ENCODE measurements around the gene SGCA. TPM values are rescaled to one million over a fixed set of nuclear protein-coding genes. Genes with fewer than 3 reads are reported as not detected.

Gene SGCA
- total RNA-seq, 4 donors from 2014 or later: 1.9 to 15.1 (median 6.9) TPM

DNA sequence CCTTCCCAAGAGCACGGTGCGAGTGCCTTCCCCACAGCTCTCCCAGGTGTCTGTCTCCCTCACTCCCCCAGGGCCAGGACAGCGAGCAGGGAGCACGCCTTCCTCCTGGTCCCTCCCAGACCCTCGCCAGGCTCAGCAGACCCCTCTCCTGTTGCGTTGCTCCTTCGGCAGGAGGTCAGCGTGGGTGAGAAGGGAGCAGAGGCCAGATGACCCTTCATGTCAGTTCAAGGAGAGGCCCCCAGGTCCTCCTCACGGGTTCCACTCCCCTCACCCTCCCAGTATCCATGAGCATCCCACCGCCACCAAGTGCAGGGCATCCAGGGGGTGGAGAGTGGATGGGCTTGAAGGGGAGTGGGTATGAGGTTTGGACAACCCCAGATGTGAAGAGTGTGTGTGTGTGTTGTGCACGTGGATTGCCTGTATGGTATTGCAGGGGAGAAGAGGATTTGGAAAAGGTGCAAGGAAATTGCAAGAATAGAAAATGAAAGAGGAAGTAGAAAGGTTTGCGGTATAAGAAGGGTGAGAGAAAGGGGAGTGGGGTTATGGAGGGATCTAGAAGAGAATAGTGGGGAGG, 17.7 kb downstream of the SGCA start:
- 36 to 40% methylated on average over 5 to 6 of the region's 12 CpGs for WGBS, 2 donors

DNA sequence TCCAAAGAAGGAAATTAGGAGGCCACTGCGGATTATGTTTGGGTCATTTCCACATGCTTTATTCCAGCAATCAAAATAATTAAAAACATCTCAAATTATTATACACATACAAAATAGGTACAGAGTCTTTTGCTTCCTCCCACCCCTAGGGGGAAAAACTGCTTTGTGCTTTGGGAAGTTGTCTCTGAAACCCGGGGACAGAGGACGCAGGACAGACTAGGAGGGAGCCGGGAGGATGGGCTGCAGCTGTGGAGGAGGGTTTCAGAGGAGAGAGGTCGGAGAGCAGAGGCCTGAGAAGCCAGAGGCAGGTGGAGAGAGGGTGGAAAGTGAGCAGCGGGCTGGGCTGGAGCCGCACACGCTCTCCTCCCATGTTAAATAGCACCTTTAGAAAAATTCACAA, 18.3 kb downstream of the SGCA start:
- H3K27me3 ChIP-seq: no peaks in the 10 kb centered on the region
- no peak overlapping the region for H3K4me3 ChIP-seq
- H3K4me1 ChIP-seq: peaks cover 9 to 44% (median 20%) of the 10 kb centered on the region in 3 donors
- intact Hi-C loops (cut with DNase I): no loop called here
- H3K9me3 ChIP-seq: no peaks in the 10 kb centered on the region
- no peak for DNase-seq
- 39 to 41% methylated on average over 8 of the region's 8 CpGs for WGBS, 2 donors
- peaks cover 0 to 37% (median 0%) of the 10 kb centered on the region in 3 donors for H3K36me3 ChIP-seq
- peak overlapping the region; percentile 41 to 80 (median 54) for H3K27ac ChIP-seq
- TF ChIP-seq POLR2A (IDR thresholded peaks at IDR 0.05): no peak
- TF ChIP-seq CTCF (IDR thresholded peaks at IDR 0.05): no peak

More for the DNA sequence above, 17.7 kb downstream of the SGCA start:
- Histone ChIP-seq H3K27ac (peak overlapping the region; percentile 41 to 80 (median 54)), H3K4me1 (peaks cover 13 to 49% (median 24%) of the 10 kb centered on the region in 3 donors), H3K9me3 (no peaks in the 10 kb centered on the region), H3K27me3 (no peaks in the 10 kb centered on the region), H3K36me3 (peaks cover 0 to 31% (median 0%) of the 10 kb centered on the region in 3 donors), H3K4me3 (no peak overlapping the region)
- no peak for TF ChIP-seq CTCF (IDR thresholded peaks at IDR 0.05)
- no peak for TF ChIP-seq POLR2A (IDR thresholded peaks at IDR 0.05)
- no peak for DNase-seq
- intact Hi-C loops (cut with DNase I): no loop called here

DNA sequence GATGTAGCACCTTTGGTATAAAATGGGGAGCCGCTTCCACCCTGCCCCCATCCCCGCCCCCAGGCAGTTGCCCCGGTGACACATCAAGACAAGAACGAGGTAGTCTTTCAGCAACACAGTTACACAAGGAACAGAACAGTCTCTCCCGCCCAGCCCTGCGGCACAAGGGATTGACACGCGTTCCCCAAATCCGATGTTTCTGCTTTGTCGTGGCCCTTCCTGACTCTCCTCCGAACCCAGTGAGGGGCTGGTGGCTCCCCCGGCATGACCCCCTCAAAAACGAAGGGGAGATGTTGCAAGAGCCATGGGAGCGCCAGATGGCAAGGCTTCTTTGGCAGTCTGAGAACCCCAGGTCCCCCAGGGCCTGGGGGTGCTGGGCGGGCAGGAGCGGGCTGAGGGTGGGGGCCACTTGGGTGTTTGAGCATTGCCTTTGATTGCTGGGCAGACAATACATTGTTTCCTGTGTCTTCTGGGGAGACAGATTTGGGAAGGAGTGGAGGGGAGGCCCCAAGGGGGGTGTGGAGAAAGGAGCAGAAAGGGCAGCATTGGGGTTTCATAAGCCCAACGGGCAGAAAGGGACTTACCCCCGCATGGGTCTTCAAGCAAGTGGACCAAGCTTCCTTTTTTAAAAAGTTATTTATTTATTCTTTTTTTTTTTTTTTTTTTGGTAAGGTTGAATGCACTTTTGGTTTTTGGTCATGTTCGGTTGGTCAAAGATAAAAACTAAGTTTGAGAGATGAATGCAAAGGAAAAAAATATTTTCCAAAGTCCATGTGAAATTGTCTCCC, 19.0 kb downstream of the SGCA start:
- no peaks in the 10 kb centered on the region for H3K27me3 ChIP-seq
- peak overlapping the region; percentile 60 to 81 (median 72) for H3K27ac ChIP-seq
- 28 to 36% methylated on average over 6 to 17 of the region's 19 CpGs for WGBS, 2 donors
- no peak for DNase-seq
- intact Hi-C loops (cut with DNase I): no loop called here
- no peak overlapping the region for H3K4me3 ChIP-seq
- H3K9me3 ChIP-seq: no peaks in the 10 kb centered on the region
- TF ChIP-seq POLR2A (IDR thresholded peaks at IDR 0.05) (no peak), CTCF (IDR thresholded peaks at IDR 0.05) (no peak)
- H3K4me1 ChIP-seq: peaks cover 9 to 45% (median 20%) of the 10 kb centered on the region in 3 donors
- peaks cover 0 to 44% (median 0%) of the 10 kb centered on the region in 3 donors for H3K36me3 ChIP-seq

GRCh38 chr17:50185631-50186471, 20.0 kb downstream of the SGCA start:
- no peak for DNase-seq
- Histone ChIP-seq H3K27me3 (no peaks in the 10 kb centered on the region), H3K27ac (peak overlapping the region in 3 of 4 donors; percentile 50 to 80 (median 60)), H3K36me3 (peaks cover 0 to 55% (median 0%) of the 10 kb centered on the region in 3 donors), H3K9me3 (no peaks in the 10 kb centered on the region), H3K4me1 (peaks cover 9 to 46% (median 20%) of the 10 kb centered on the region in 3 donors), H3K4me3 (no peak overlapping the region)
- TF ChIP-seq CTCF (IDR thresholded peaks at IDR 0.05) (no peak), POLR2A (IDR thresholded peaks at IDR 0.05) (no peak)
- intact Hi-C loops (cut with DNase I): no loop called here
- WGBS, 2 donors: 80 to 89% methylated on average over 4 to 14 of the region's 31 CpGs

Measured in esophagus squamous epithelium (tissue), 5 donors.